Bronchial epithelial cell (primary cell): ENCODE results near the gene ZNF337. TPM values are rescaled to one million over a fixed set of nuclear protein-coding genes. Genes with fewer than 3 reads are reported as not detected.

Experiments
- DNase-seq: peaks from one replicate; pipeline ENCODE4 v3.0.0-alpha.2; 2010; ENCODE audit warnings: low read depth
- FAIRE-seq: peaks from 2 replicates; lab custom pipeline; 2011; peaks lifted over from hg19 to GRCh38; lab: Jason Lieb, UNC
- H3K27me3 ChIP-seq: 2 replicates; pipeline ENCODE4 v1.5.1; 2011; ENCODE audit warnings: low read length; ENCODE audit not compliant: control insufficient read depth, insufficient read depth
- H3K36me3 ChIP-seq: 2 replicates; pipeline ENCODE4 v1.5.1; 2011; ENCODE audit warnings: low read length; ENCODE audit not compliant: control insufficient read depth, insufficient read depth
- H3K4me3 ChIP-seq: 2 replicates; pipeline ENCODE4 v1.5.1; 2011; ENCODE audit warnings: mild to moderate bottlenecking, low read depth, low read length, control low read depth
- total RNA-seq: library from RNA; depleted of rRNA; stranded (reverse); fragments of >200 nt; gene quantifications from 2 replicates; pipeline ENCODE4 v1.2.1, GENCODE V29; 2014
- TF ChIP-seq, protein P1 (sequence below): IDR thresholded peaks from 2 replicates; pipeline ENCODE4 v1.5.1; 2011; ENCODE audit warnings: mild to moderate bottlenecking, moderate library complexity, low read length, control low read depth, inconsistent platforms; ENCODE audit not compliant: insufficient read depth, severe bottlenecking

Gene ZNF337
- total RNA-seq, 1 donor from 2014 or later, result 18.4 TPM

DNA sequence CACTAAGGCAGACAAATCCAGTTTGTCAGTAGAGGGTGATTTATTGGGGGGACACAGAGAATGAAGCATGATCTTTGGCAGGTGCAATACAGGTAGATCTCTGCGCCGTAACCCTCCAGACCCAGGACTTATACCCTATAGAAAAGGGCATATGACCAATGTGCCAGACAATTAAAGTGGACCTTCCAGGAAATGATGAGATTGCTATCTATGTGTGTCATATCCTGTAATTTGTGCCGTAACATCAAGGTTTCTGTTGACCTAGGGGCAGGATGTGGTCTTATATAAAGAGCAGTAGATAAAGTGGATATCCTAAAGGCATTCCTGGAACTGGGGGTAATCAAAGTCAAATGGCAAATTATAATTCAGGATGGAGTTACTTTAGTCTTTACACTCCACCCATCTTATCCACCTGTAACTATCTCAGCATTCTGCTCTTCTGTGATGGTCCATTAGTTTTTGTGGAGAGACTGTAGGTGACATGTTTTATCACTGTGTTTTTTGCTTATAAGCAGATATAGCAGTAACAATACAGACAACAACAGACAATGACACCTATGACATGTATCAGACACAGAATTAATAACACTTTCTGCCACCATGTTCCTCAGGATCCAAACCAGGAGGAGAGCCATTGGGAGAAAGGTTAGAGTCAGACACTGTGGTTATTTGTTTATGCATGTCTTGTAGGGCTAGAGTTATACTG, 43.1 kb upstream of the ZNF337 start:
- DNase-seq (peak; percentile 73), FAIRE-seq (peak; percentile 68)
- TF ChIP-seq, protein P1, sequence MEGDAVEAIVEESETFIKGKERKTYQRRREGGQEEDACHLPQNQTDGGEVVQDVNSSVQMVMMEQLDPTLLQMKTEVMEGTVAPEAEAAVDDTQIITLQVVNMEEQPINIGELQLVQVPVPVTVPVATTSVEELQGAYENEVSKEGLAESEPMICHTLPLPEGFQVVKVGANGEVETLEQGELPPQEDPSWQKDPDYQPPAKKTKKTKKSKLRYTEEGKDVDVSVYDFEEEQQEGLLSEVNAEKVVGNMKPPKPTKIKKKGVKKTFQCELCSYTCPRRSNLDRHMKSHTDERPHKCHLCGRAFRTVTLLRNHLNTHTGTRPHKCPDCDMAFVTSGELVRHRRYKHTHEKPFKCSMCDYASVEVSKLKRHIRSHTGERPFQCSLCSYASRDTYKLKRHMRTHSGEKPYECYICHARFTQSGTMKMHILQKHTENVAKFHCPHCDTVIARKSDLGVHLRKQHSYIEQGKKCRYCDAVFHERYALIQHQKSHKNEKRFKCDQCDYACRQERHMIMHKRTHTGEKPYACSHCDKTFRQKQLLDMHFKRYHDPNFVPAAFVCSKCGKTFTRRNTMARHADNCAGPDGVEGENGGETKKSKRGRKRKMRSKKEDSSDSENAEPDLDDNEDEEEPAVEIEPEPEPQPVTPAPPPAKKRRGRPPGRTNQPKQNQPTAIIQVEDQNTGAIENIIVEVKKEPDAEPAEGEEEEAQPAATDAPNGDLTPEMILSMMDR, result no peak

DNA sequence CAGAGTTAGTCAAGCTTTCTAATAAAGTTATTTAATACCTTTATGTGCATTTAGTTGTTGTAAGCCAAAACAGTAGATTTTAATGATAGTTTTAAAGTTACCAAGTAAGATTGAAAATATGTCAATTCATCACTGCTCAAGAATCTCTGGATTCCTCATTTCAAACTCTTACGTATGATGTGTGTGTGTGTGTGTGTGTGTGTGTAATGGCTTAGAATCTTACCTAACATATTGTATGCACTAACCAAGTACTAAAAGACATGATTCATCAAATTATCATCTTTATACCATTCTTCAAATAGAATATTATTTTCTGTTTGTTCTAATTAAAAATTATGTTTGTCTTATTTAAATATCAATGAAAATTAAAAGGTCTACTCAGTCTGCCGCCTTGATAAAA, 41.5 kb upstream of the ZNF337 start:
- FAIRE-seq (no peak), DNase-seq (peak; percentile 81)
- TF ChIP-seq, protein P1, result no peak

More for the DNA sequence above, 43.1 kb upstream of the ZNF337 start:
- no peaks in the 10 kb centered on the region for H3K27me3 ChIP-seq
- no peak overlapping the region for H3K4me3 ChIP-seq
- H3K36me3 ChIP-seq, result no peaks in the 10 kb centered on the region

DNA sequence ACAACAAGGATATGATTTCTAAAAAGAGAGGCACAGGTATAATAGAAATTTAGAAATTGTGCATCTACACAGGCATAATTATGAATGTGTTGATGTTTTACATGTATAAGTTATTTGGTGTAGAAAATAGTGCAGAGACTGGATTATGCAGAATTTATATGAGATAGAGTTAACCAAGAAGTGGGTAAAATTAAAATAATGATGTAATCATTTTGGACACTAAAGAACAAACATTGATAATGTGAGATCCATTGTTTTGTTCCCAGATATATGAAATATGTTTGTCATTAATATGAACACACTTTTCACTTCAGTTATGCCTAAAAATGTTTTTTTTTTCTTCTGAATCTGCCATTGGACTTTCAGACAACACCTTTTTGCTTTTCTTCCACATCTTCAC, 37.2 kb upstream of the ZNF337 start:
- Histone ChIP-seq H3K36me3 (no peaks in the 10 kb centered on the region), H3K4me3 (no peak overlapping the region), H3K27me3 (no peaks in the 10 kb centered on the region)
- DNase-seq (no peak), FAIRE-seq (no peak)
- TF ChIP-seq, protein P1, result no peak

More for the DNA sequence above, 41.5 kb upstream of the ZNF337 start:
- no peaks in the 10 kb centered on the region for H3K27me3 ChIP-seq
- no peak overlapping the region for H3K4me3 ChIP-seq
- no peaks in the 10 kb centered on the region for H3K36me3 ChIP-seq

DNA sequence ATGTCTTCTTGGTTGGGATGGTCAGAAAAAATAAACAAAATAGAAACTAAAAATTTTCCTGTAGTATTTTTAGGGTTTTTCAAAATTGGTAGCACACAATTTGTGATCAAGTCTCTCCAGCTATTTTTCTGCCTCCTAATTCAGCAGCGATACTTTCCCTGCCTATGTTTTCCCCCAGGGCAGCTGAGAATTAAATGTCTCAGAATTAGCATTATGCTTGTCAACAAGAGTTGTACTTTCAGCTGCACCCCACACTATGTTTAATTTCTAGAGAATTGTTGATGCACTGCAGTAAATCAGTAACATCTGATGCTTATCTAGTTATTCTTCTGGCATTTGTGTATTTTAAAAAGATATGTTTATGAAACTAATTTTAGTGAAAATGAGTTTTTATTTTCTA, 34.2 kb upstream of the ZNF337 start:
- FAIRE-seq (no peak), DNase-seq (no peak)
- Histone ChIP-seq H3K27me3 (no peaks in the 10 kb centered on the region), H3K4me3 (no peak overlapping the region), H3K36me3 (no peaks in the 10 kb centered on the region)
- TF ChIP-seq, protein P1, result no peak

DNA sequence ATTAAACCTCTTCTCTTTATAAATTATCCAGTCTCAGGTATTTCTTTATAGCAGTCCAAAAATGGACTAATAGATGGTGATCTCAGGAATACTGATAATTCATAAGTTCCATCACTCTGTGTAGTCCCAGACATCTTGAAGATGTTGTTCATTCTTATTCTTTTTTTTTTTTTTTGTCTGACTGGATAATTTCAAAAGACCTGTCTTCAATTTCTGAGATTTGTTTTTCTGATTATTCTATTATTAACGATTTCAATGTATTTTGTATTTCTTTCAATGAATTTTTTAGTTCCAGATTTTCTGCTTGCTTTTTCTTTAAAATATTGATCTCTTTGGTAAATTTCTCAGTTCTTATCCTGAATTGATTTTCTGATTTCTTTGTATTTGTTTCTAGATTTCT, 29.7 kb upstream of the ZNF337 start:
- H3K4me3 ChIP-seq, result no peak overlapping the region
- H3K27me3 ChIP-seq, result no peaks in the 10 kb centered on the region
- FAIRE-seq (no peak), DNase-seq (no peak)
- no peaks in the 10 kb centered on the region for H3K36me3 ChIP-seq
- TF ChIP-seq, protein P1, result no peak

DNA sequence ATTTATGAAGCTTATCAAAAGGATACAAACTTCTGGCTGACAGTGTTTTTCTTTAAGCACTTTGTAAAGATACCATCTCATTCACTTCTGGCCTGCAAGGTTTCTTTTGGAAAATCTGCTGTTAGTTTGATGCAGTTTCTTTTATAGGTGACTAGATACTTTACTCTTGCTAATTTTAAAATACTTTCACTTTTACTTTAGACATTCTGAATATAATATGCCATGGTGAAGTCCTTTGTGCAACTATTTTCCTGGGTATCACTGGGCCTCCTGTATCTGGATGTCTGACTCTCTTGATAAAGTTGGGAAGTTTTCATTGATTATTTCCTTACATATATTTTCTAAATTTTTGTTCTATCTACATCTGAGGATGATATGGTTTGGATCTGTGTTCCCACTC, 29.0 kb upstream of the ZNF337 start:
- no peaks in the 10 kb centered on the region for H3K36me3 ChIP-seq
- no peaks in the 10 kb centered on the region for H3K27me3 ChIP-seq
- TF ChIP-seq, protein P1, result no peak
- no peak overlapping the region for H3K4me3 ChIP-seq
- DNase-seq, result no peak
- FAIRE-seq, result no peak
